Ishikawa (cell line): Measurements from ENCODE around the gene SH2D7.

Source experiments
- CEBPB ChIP-seq: IDR thresholded peaks from 2 replicates; pipeline ENCODE4 v1.6.1; 2012
- CREB1 ChIP-seq: IDR thresholded peaks from 2 replicates; pipeline ENCODE4 v1.6.1; 2012; ENCODE audit warnings: low read depth
- EGR1 ChIP-seq: IDR thresholded peaks from 2 replicates; pipeline ENCODE4 v1.6.1; 2012
- EP300 ChIP-seq: IDR thresholded peaks from 2 replicates; pipeline ENCODE4 v1.6.1; 2012; ENCODE audit warnings: borderline replicate concordance
- FOXM1 ChIP-seq: IDR thresholded peaks from 2 replicates; pipeline ENCODE4 v1.6.1; 2012; ENCODE audit warnings: low read depth, borderline replicate concordance
- MAX ChIP-seq: IDR thresholded peaks from 2 replicates; pipeline ENCODE4 v1.6.1; 2012
- NFIC ChIP-seq: IDR thresholded peaks from 2 replicates; pipeline ENCODE4 v1.6.1; 2012
- RAD21 ChIP-seq: IDR thresholded peaks from 2 replicates; pipeline ENCODE4 v1.6.1; 2012; ENCODE audit warnings: low read depth
- REST ChIP-seq: IDR thresholded peaks from 2 replicates; pipeline ENCODE4 v1.6.1; 2012; ENCODE audit warnings: low read depth, mild to moderate bottlenecking
- TAF1 ChIP-seq: IDR thresholded peaks from 2 replicates; pipeline ENCODE4 v1.6.1; 2012; ENCODE audit warnings: low read depth, mild to moderate bottlenecking
- TCF12 ChIP-seq: IDR thresholded peaks from 2 replicates; pipeline ENCODE4 v1.6.1; 2012; ENCODE audit warnings: low read depth
- TEAD4 ChIP-seq: IDR thresholded peaks from 2 replicates; pipeline ENCODE4 v1.6.1; 2012
- USF1 ChIP-seq: IDR thresholded peaks from 2 replicates; pipeline ENCODE4 v1.6.1; 2012
- YY1 ChIP-seq: IDR thresholded peaks from 2 replicates; pipeline ENCODE4 v1.6.1; 2012; ENCODE audit warnings: low read depth
- ZBTB7A ChIP-seq: IDR thresholded peaks from 2 replicates; pipeline ENCODE4 v1.6.1; 2012; ENCODE audit warnings: low read depth

Gene SH2D7

DNA sequence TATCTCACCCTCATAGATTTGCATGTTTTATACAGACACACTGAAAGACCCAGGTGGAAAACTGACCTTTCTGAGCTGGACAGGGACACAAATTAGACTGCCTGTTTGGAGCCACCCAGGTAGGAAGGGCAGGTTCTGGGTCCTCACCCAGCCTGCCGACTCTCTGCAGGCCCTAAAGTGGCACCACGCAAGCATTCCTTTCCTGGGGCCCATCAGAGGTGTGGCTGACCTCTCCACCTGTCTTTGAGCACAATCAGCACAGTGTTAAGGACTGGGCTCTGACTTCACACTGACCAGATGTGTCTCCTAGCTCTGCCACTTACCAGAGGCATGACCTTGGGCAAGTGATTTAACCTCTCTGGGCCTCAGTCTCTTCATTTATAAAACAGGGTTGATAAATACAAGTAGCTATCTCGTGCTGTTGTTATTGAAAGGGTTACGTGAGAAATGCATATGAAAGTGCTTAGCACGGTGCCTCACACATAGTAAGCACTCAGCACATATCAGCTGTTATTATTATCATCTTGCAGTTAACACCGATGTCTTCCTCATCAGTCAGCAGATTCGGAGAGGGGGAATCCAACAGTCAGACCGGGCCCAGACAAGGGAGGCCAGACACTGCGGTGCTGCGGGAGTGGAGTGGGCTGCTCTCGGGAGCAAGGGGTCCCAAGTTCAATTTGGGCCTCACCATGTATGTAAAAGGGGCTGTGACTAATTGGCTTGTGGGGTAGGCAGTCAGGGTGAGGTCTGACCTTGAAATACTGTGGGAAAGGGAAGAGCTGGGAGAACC, 12.9 kb upstream of the SH2D7 start:
- TF ChIP-seq MAX (no peak), USF1 (no peak), RAD21 (no peak), FOXM1 (no peak), TAF1 (no peak), TCF12 (no peak), REST (no peak), YY1 (no peak), NFIC (no peak), EGR1 (no peak), EP300 (no peak), CEBPB (no peak), TEAD4 (no peak), ZBTB7A (no peak), CREB1 (no peak)

DNA sequence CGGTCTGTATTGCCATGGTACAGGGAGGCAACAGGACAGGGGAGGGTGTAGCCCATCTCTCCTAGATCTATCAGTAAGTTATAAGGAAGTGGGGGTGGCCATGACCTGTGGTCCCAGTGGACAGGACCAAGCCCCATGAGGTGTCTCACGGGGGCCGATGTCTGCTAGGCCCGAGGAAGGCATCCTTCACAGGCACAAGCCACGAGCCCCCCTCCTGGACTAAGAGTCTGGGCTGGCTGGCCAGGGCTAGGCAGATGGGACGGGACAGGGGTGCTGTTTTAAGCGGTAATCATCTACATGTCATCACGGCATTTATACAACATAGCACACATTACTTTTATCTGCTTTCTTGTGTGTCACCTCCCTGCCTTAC, 12.3 kb upstream of the SH2D7 start:
- no peak for TF ChIP-seq TAF1
- TF ChIP-seq TCF12, result no peak
- no peak for TF ChIP-seq YY1
- TF ChIP-seq CEBPB, result no peak
- TF ChIP-seq NFIC, result no peak
- no peak for TF ChIP-seq REST
- TF ChIP-seq ZBTB7A, result no peak
- no peak for TF ChIP-seq USF1
- TF ChIP-seq EP300, result no peak
- no peak for TF ChIP-seq MAX
- TF ChIP-seq RAD21, result no peak
- TF ChIP-seq FOXM1, result no peak
- no peak for TF ChIP-seq CREB1
- TF ChIP-seq TEAD4, result no peak
- TF ChIP-seq EGR1, result no peak

DNA sequence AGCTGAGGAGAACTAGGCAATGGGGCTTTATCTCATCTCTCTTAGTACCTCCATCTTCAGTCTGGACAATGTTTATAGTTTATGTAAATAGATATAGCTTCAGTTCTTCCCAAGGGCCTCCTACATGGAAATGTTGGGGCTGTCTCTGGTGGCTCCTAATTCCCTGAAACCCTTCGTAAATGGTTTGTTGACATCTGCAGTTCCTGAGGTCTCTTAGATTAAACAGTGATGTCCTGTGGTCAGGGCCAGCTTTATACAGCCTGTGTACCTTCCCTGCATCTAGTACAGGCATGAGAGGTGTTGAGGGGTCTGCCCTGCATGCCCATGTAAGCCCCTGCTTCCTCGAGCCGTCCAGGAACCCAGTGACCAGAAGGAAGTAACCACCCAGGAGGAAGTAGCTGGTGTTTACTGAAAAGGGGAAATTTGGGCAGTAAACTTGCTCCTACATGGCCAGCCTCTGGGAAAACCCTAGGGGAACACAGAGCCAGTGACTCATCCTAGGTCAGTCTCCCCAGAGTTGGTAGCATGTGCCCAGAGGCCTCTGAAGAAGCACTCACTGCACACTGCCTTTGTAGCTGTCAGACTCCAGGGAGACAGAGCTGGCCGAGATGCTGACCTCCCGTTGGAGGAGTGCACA, 10.1 kb upstream of the SH2D7 start:
- TF ChIP-seq TAF1 (no peak), CREB1 (no peak), TCF12 (no peak), YY1 (no peak)

DNA sequence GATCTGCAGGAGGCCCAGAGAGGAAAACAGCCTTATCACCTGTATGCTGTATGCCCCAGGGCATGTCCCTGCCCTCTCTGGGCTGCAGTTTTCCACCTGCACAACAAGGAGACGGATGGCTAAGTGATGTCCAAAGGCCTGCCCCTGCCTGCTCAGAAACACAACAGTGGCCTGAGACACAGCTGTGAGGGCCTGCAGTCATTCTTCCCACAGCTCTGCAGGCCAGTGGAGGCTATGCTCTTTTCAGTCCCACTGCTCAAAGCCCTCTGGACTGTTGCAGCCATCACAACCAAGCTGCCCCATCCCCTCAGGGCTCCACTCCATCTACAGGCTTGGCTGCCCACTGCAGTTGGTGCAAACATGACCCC, 9.6 kb upstream of the SH2D7 start:
- no peak for TF ChIP-seq TAF1
- no peak for TF ChIP-seq EGR1
- TF ChIP-seq NFIC, result no peak
- TF ChIP-seq CEBPB, result no peak
- TF ChIP-seq MAX, result no peak
- TF ChIP-seq FOXM1, result no peak
- no peak for TF ChIP-seq TCF12
- no peak for TF ChIP-seq USF1
- no peak for TF ChIP-seq REST
